ENCODE measurements around the gene IDH3B. TPM values are rescaled to one million over a fixed set of nuclear protein-coding genes. Genes with fewer than 3 reads are reported as not detected.

Gene IDH3B
- total RNA-seq, 1 donor from 2014 or later: 71.0 TPM

- intact Hi-C loops (cut with DNase I): no loop called here
- no peak for DNase-seq (ENCODE audit: extremely low spot score in 2 of 2)
- Histone ChIP-seq H3K27me3 (no peaks in the 10 kb centered on the region), H3K4me3 (no peak overlapping the region), H3K4me1 (no peaks in the 10 kb centered on the region), H3K9me3 (no peaks in the 10 kb centered on the region), H3K27ac (no peak overlapping the region), H3K36me3 (no peaks in the 10 kb centered on the region)
- TF ChIP-seq CTCF (IDR thresholded peaks at IDR 0.05): no peak
Measured at GRCh38 chr20:2672446-2672845, 8.4 kb upstream of the IDH3B start.

GRCh38 chr20:2671977-2672376 lies 8.0 kb upstream of the IDH3B start:
- H3K27ac ChIP-seq: no peak overlapping the region
- no peak for DNase-seq (ENCODE audit: extremely low spot score in 2 of 2)
- intact Hi-C loops (cut with DNase I): no loop called here

GRCh38 chr20:2663364-2663886 lies 591 bp downstream of the IDH3B start:
- peak overlapping the region; percentile 75 to 92 for H3K4me3 ChIP-seq
- no peak for DNase-seq (ENCODE audit: extremely low spot score in 2 of 2)
- intact Hi-C loops (cut with DNase I): no loop called here
- no peak for TF ChIP-seq POLR2A (IDR thresholded peaks at IDR 0.05)
- no peak for TF ChIP-seq POLR2AphosphoS5 (IDR thresholded peaks at IDR 0.05; ENCODE audit: insufficient read depth in 1 of 2, low read depth in 1 of 2)
- no peak for TF ChIP-seq CTCF (IDR thresholded peaks at IDR 0.05)
- no peaks in the 10 kb centered on the region for H3K27me3 ChIP-seq
- peaks cover 4 to 39% of the 10 kb centered on the region in 2 donors for H3K36me3 ChIP-seq
- peak overlapping the region; percentile 88 for H3K27ac ChIP-seq
- H3K4me1 ChIP-seq: peaks cover 18% of the 10 kb centered on the region
- H3K9me3 ChIP-seq: no peaks in the 10 kb centered on the region

More at GRCh38 chr20:2671977-2672376, 8.0 kb upstream of the IDH3B start:
- H3K4me1 ChIP-seq: no peaks in the 10 kb centered on the region
- no peak overlapping the region for H3K4me3 ChIP-seq
- H3K36me3 ChIP-seq: no peaks in the 10 kb centered on the region
- TF ChIP-seq POLR2A (IDR thresholded peaks at IDR 0.05) (no peak), CTCF (IDR thresholded peaks at IDR 0.05) (no peak), POLR2AphosphoS5 (IDR thresholded peaks at IDR 0.05; ENCODE audit: insufficient read depth in 1 of 2, low read depth in 1 of 2) (no peak)
- no peaks in the 10 kb centered on the region for H3K27me3 ChIP-seq
- H3K9me3 ChIP-seq: no peaks in the 10 kb centered on the region

- no peak for DNase-seq (ENCODE audit: extremely low spot score in 2 of 2)
- intact Hi-C loops (cut with DNase I): loop anchor here (10.0 kb wide), 1 partner anchor 125 kb away; the partner anchor contains the start of gene TMC2
- H3K4me3 ChIP-seq: no peak overlapping the region
- H3K9me3 ChIP-seq: no peaks in the 10 kb centered on the region
- H3K27ac ChIP-seq: no peak overlapping the region
- no peak for TF ChIP-seq POLR2A (IDR thresholded peaks at IDR 0.05)
- TF ChIP-seq CTCF (IDR thresholded peaks at IDR 0.05): no peak
- no peak for TF ChIP-seq POLR2AphosphoS5 (IDR thresholded peaks at IDR 0.05; ENCODE audit: insufficient read depth in 1 of 2, low read depth in 1 of 2)
- H3K4me1 ChIP-seq: peaks cover 20% of the 10 kb centered on the region
- H3K27me3 ChIP-seq: no peaks in the 10 kb centered on the region
- peaks cover 5 to 78% of the 10 kb centered on the region in 2 donors for H3K36me3 ChIP-seq
Measured at GRCh38 chr20:2659547-2659946, 4.5 kb downstream of the IDH3B start.

GRCh38 chr20:2658414-2659354 lies 5.3 kb downstream of the IDH3B start:
- no peak overlapping the region for H3K4me3 ChIP-seq
- no peaks in the 10 kb centered on the region for H3K9me3 ChIP-seq
- no peak for TF ChIP-seq POLR2A (IDR thresholded peaks at IDR 0.05)
- TF ChIP-seq CTCF (IDR thresholded peaks at IDR 0.05): no peak
- TF ChIP-seq POLR2AphosphoS5 (IDR thresholded peaks at IDR 0.05; ENCODE audit: insufficient read depth in 1 of 2, low read depth in 1 of 2): no peak
- DNase-seq (ENCODE audit: extremely low spot score in 2 of 2): no peak
- no peak overlapping the region for H3K27ac ChIP-seq
- intact Hi-C loops (cut with DNase I): loop anchor here (10.0 kb wide), 1 partner anchor 124 kb away; the partner anchor contains the start of gene TMC2
- H3K36me3 ChIP-seq: peaks cover 7 to 82% of the 10 kb centered on the region in 2 donors
- H3K27me3 ChIP-seq: no peaks in the 10 kb centered on the region
- peaks cover 25% of the 10 kb centered on the region for H3K4me1 ChIP-seq
